Lung (tissue), 12 donors: Measurements from ENCODE around the gene ACLY. TPM values are rescaled to one million over a fixed set of nuclear protein-coding genes. Genes with fewer than 3 reads are reported as not detected.

Source experiments
- ATAC-seq: fragments of 200-7000 bp; cut with Tn5 transposase; one replicate; pipeline ENCODE4 v1.9.1; 2020; ENCODE audit warnings: moderate number of reproducible peaks; ENCODE audit not compliant: insufficient read depth, low FRiP score
- DNase-seq, 3 donors: peaks; one replicate each; pipeline ENCODE4 v3.0.0-alpha.2; 2013 to 2017
- H3K27ac ChIP-seq, 2 donors: one replicate each; pipeline ENCODE4 v1.5.1; 2013; ENCODE audit warnings: mild to moderate bottlenecking in 2 of 2, moderate library complexity in 2 of 2, control low read depth in 1 of 2, inconsistent platforms in 1 of 2, low read depth in 1 of 2, low read length in 1 of 2
- H3K27me3 ChIP-seq, 3 donors: one replicate each; pipeline ENCODE4 v1.5.1; 2013; ENCODE audit warnings: low read length in 2 of 3; ENCODE audit not compliant: control insufficient read depth in 3 of 3, insufficient read depth in 3 of 3
- H3K36me3 ChIP-seq, 4 donors: one replicate each; pipeline ENCODE4 v1.5.1; 2013; ENCODE audit warnings: low read length in 4 of 4, mild to moderate bottlenecking in 1 of 4, moderate library complexity in 1 of 4; ENCODE audit not compliant: control insufficient read depth in 4 of 4, insufficient read depth in 4 of 4
- H3K4me1 ChIP-seq, 5 donors: one replicate each; pipeline ENCODE4 v1.5.1; 2013; ENCODE audit warnings: low read length in 5 of 5, mild to moderate bottlenecking in 2 of 5, moderate library complexity in 1 of 5; ENCODE audit not compliant: control insufficient read depth in 5 of 5, insufficient read depth in 5 of 5
- H3K4me3 ChIP-seq: one replicate; pipeline ENCODE4 v1.5.1; 2013; ENCODE audit warnings: mild to moderate bottlenecking, control low read depth, moderate library complexity
- H3K9ac ChIP-seq, 2 donors: one replicate each; pipeline ENCODE4 v1.5.1; 2013; ENCODE audit warnings: low read length in 2 of 2, control low read depth in 1 of 2; ENCODE audit not compliant: insufficient read depth in 1 of 2
- H3K9me3 ChIP-seq, 4 donors: one replicate each; pipeline ENCODE4 v1.5.1; 2013; ENCODE audit warnings: low read length in 3 of 4, mild to moderate bottlenecking in 1 of 4, moderate library complexity in 1 of 4; ENCODE audit not compliant: control insufficient read depth in 4 of 4, insufficient read depth in 3 of 4
- CTCF ChIP-seq: IDR thresholded peaks from 2 replicates; pipeline ENCODE4 v1.5.1; 2012; ENCODE audit warnings: mild to moderate bottlenecking; ENCODE audit errors: control extremely low read depth, extremely low read depth
- WGBS, 2 donors: extraction: QIAGEN DNeasy Blood & Tissue Kit; methylation state at CpG; one replicate each; pipeline ENCODE4 v1.1.7; 2013; 5-methylcytosine and 5-hydroxymethylcytosine counted together
- polyA plus RNA-seq, 2 donors: library from polyadenylated mRNA; stranded (reverse); fragments of 200-250 nt; gene quantifications; one replicate each; pipeline ENCODE4 v1.2.1, GENCODE V29; 2013
- total RNA-seq, 2 donors: library from RNA; depleted of rRNA in 1 of 2; stranded (reverse); fragments of >200 nt in 1 of 2; gene quantifications; one replicate each; pipeline ENCODE4 v1.2.1, GENCODE V29; 2014 to 2021
- donor health status: control.
- donor health status: control.
- donor health status: Bipolar disorder and iron deficiency.
- donor health status: healthy.
- donor health status: DM: yes; HTN: yes; CAD: no.

Gene ACLY
- total and polyA plus RNA-seq, 4 donors = 27.5 to 158 (median 79.0) TPM

GRCh38 chr17:41873559-41874292 is 45.0 kb downstream of the ACLY start:
- no peak overlapping the region for H3K27ac ChIP-seq
- 98 to 99% methylated on average over 10 of the region's 10 CpGs for WGBS, 2 donors
- H3K9ac ChIP-seq = no peak overlapping the region
- H3K4me1 ChIP-seq = peaks cover 0 to 2% (median 0%) of the 10 kb centered on the region in 5 donors
- H3K27me3 ChIP-seq = no peaks in the 10 kb centered on the region
- DNase-seq (no peak), ATAC-seq (no peak)
- H3K9me3 ChIP-seq = no peaks in the 10 kb centered on the region
- no peak for TF ChIP-seq CTCF
- peaks cover 15 to 43% (median 28%) of the 10 kb centered on the region in 4 donors for H3K36me3 ChIP-seq
- no peak overlapping the region for H3K4me3 ChIP-seq

GRCh38 chr17:41871789-41872188 is 47.0 kb downstream of the ACLY start:
- ATAC-seq (no peak), DNase-seq (no peak)
- whole genome bisulfite sequencing, 2 donors = 96 to 97% methylated on average over 10 of the region's 10 CpGs
- Histone ChIP-seq H3K27me3 (no peaks in the 10 kb centered on the region), H3K9me3 (no peaks in the 10 kb centered on the region), H3K4me1 (peaks cover 0 to 2% (median 0%) of the 10 kb centered on the region in 5 donors), H3K9ac (no peak overlapping the region), H3K27ac (no peak overlapping the region), H3K4me3 (no peak overlapping the region), H3K36me3 (peaks cover 13 to 40% (median 24%) of the 10 kb centered on the region in 4 donors)
- TF ChIP-seq CTCF = no peak

- WGBS, 2 donors = 88 to 91% methylated on average over 7 of the region's 7 CpGs
- ATAC-seq = no peak
- no peak overlapping the region for H3K4me3 ChIP-seq
- no peak for DNase-seq
- H3K27ac ChIP-seq = no peak overlapping the region
- H3K27me3 ChIP-seq = no peaks in the 10 kb centered on the region
- H3K36me3 ChIP-seq = peaks cover 13 to 40% (median 24%) of the 10 kb centered on the region in 4 donors
- no peak overlapping the region for H3K9ac ChIP-seq
- H3K4me1 ChIP-seq = peaks cover 0 to 2% (median 0%) of the 10 kb centered on the region in 5 donors
- no peak for TF ChIP-seq CTCF
- H3K9me3 ChIP-seq = no peaks in the 10 kb centered on the region
These were observed 48.1 kb downstream of the ACLY start for GRCh38 chr17:41870627-41871026.
